Bronchial epithelial cell (primary cell): ENCODE data around the gene COPS7A. TPM values are rescaled to one million over a fixed set of nuclear protein-coding genes. Genes with fewer than 3 reads are reported as not detected.

Experiments
- DNase-seq: peaks from one replicate; pipeline ENCODE4 v3.0.0-alpha.2; 2010; ENCODE audit warnings: low read depth
- FAIRE-seq: peaks from 2 replicates; lab custom pipeline; 2011; peaks lifted over from hg19 to GRCh38; lab: Jason Lieb, UNC
- H3K27me3 ChIP-seq: 2 replicates; pipeline ENCODE4 v1.5.1; 2011; ENCODE audit warnings: low read length; ENCODE audit not compliant: control insufficient read depth, insufficient read depth
- H3K36me3 ChIP-seq: 2 replicates; pipeline ENCODE4 v1.5.1; 2011; ENCODE audit warnings: low read length; ENCODE audit not compliant: control insufficient read depth, insufficient read depth
- H3K4me3 ChIP-seq: 2 replicates; pipeline ENCODE4 v1.5.1; 2011; ENCODE audit warnings: mild to moderate bottlenecking, low read depth, low read length, control low read depth
- CTCF ChIP-seq: IDR thresholded peaks from 2 replicates; pipeline ENCODE4 v1.5.1; 2011; ENCODE audit warnings: mild to moderate bottlenecking, moderate library complexity, low read length, control low read depth, inconsistent platforms; ENCODE audit not compliant: insufficient read depth, severe bottlenecking
- total RNA-seq: library from RNA; depleted of rRNA; stranded (reverse); fragments of >200 nt; gene quantifications from 2 replicates; pipeline ENCODE4 v1.2.1, GENCODE V29; 2014

COPS7A gene
- total RNA-seq, 1 donor from 2014 or later = 63.7 TPM

GRCh38 chr12:6745741-6746525 lies 22.1 kb downstream of the COPS7A start:
- Histone ChIP-seq H3K36me3 (peaks cover 24% of the 10 kb centered on the region), H3K4me3 (no peak overlapping the region), H3K27me3 (no peaks in the 10 kb centered on the region)
- FAIRE-seq (peak; percentile 83), DNase-seq (peak; percentile 87)
- TF ChIP-seq CTCF = no peak

DNA sequence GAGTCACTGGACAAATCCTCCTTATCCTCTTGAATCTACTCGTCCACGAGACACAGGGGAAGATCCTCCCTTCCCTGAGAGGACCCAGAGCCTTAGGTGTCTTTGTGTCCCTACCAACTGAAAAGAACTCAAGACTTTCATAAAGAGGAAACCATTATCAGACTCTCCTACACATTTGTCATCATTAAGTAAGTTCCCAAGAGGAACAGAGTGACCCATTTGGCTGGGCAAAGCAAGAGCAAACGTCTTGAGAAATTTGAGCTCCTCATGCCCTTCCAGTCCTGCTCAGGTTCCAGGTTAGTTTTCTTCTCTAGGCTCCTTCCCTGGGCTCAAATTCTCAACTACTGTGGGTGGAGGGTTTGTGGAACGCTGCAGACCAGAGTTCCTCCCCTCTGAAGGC lies 23.4 kb downstream of the COPS7A start:
- no peaks in the 10 kb centered on the region for H3K27me3 ChIP-seq
- DNase-seq (no peak), FAIRE-seq (peak; percentile 28)
- no peak overlapping the region for H3K4me3 ChIP-seq
- TF ChIP-seq CTCF = no peak
- H3K36me3 ChIP-seq = peaks cover 28% of the 10 kb centered on the region

- Histone ChIP-seq H3K27me3 (no peaks in the 10 kb centered on the region), H3K4me3 (no peak overlapping the region), H3K36me3 (peaks cover 28% of the 10 kb centered on the region)
- no peak for TF ChIP-seq CTCF
- no peak for FAIRE-seq
- DNase-seq = no peak
Measured at GRCh38 chr12:6748761-6749160, 24.9 kb downstream of the COPS7A start.

GRCh38 chr12:6750506-6750905 lies 26.7 kb downstream of the COPS7A start:
- FAIRE-seq (no peak), DNase-seq (peak; percentile 59)
- no peak for TF ChIP-seq CTCF
- Histone ChIP-seq H3K36me3 (peaks cover 28% of the 10 kb centered on the region), H3K27me3 (no peaks in the 10 kb centered on the region), H3K4me3 (no peak overlapping the region)

DNA sequence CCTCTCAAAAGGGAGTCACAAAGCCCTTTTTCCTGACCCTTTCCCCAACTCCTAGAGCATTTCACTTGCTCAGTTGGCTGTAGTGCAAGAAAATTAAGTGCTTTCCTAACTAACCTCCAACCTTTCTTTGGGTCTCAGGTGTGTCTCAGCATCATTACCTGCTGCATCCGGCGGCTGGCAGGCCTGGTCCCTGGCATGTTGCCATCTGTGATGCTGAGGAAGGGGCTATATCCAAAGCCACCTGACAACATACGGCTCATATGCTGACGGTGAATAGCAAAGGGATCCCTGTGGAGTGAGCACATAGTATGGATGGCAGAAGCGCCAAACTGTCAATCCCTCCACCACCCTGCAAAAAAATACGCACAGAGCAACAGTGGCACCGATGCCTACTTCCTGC lies 27.9 kb downstream of the COPS7A start:
- Histone ChIP-seq H3K27me3 (no peaks in the 10 kb centered on the region), H3K36me3 (peaks cover 28% of the 10 kb centered on the region), H3K4me3 (peak overlapping the region; percentile 86)
- no peak for DNase-seq
- FAIRE-seq = no peak
- no peak for TF ChIP-seq CTCF
